H1 (cell line): ENCODE data around the gene SLC47A2. TPM values are rescaled to one million over a fixed set of nuclear protein-coding genes. Genes with fewer than 3 reads are reported as not detected.

Source experiments
- CBX5 ChIP-seq: fragments of 300-800, 300-1000 bp; sonication (generic); IDR thresholded peaks from 2 replicates; pipeline ENCODE4 v1.7.1; 2016; ENCODE audit warnings: antibody characterized with exemption, low read length, low read depth
- CHD1 ChIP-seq: IDR thresholded peaks from 2 replicates; pipeline ENCODE4 v1.6.1; 2012; ENCODE audit warnings: low read depth, low read length, improper control_type of control experiment
- CHD7 ChIP-seq: fragments of 300-600 bp; sonication (generic); IDR thresholded peaks from 2 replicates; pipeline ENCODE4 v1.7.1; 2012; ENCODE audit warnings: low read length, moderate library complexity, mild to moderate bottlenecking, inconsistent platforms; ENCODE audit not compliant: insufficient replicate concordance
- JUN ChIP-seq: IDR thresholded peaks from 2 replicates; pipeline ENCODE4 v1.6.1; 2011; ENCODE audit warnings: low read depth, mild to moderate bottlenecking, improper control_type of control experiment, low read length
- JUND ChIP-seq: IDR thresholded peaks from 2 replicates; pipeline ENCODE4 v1.6.1; 2011; ENCODE audit warnings: mild to moderate bottlenecking, improper control_type of control experiment, low read length
- MAFK ChIP-seq: IDR thresholded peaks from 2 replicates; pipeline ENCODE4 v1.6.1; 2012; ENCODE audit warnings: low read depth, mild to moderate bottlenecking, improper control_type of control experiment, low read length
- NRF1 ChIP-seq: IDR thresholded peaks from 2 replicates; pipeline ENCODE4 v1.6.1; 2011; ENCODE audit warnings: mild to moderate bottlenecking, low read depth, low read length, improper control_type of control experiment
- RFX5 ChIP-seq: IDR thresholded peaks from 2 replicates; pipeline ENCODE4 v1.6.1; 2011; ENCODE audit warnings: low read depth, low read length, improper control_type of control experiment, borderline replicate concordance
- RXRA ChIP-seq: IDR thresholded peaks from 2 replicates; pipeline ENCODE4 v1.6.1; 2011; ENCODE audit warnings: low read depth, mild to moderate bottlenecking, low read length, moderate library complexity; ENCODE audit not compliant: insufficient read depth
- USF2 ChIP-seq: IDR thresholded peaks from 2 replicates; pipeline ENCODE4 v1.6.1; 2011; ENCODE audit warnings: low read length, improper control_type of control experiment
- polyA plus RNA-seq, 7 experiments: library from polyadenylated mRNA; depleted of rRNA in 3 of 7; stranded (reverse) in 5 of 7; unstranded in 2 of 7; fragments of >200 nt in 5 of 7; fragments of 200-250 nt in 2 of 7; gene quantifications; 1 replicate in 5 of 7; 2 replicates in 1 of 7; 4 replicates in 1 of 7; pipeline versions ENCODE4 v1.2.1 to v1.2.3, GENCODE V29; 2011 to 2013; ENCODE audit warnings: missing spikeins in 2 of 7, mixed read lengths in 2 of 7
- total RNA-seq: library from RNA; stranded (reverse); fragmentation: NEBNext Ultra II Directional; extraction: Animal tissue kit (Norgen Biotek cat#: 25700); gene quantifications from 2 replicates; pipeline ENCODE4 v1.2.1, GENCODE V29; 2021

SLC47A2 gene
- total and polyA plus RNA-seq, 2 of the 8 experiments (the other 6 are each of a cell fraction or from before 2014, with no cell fraction given) = not detected

DNA sequence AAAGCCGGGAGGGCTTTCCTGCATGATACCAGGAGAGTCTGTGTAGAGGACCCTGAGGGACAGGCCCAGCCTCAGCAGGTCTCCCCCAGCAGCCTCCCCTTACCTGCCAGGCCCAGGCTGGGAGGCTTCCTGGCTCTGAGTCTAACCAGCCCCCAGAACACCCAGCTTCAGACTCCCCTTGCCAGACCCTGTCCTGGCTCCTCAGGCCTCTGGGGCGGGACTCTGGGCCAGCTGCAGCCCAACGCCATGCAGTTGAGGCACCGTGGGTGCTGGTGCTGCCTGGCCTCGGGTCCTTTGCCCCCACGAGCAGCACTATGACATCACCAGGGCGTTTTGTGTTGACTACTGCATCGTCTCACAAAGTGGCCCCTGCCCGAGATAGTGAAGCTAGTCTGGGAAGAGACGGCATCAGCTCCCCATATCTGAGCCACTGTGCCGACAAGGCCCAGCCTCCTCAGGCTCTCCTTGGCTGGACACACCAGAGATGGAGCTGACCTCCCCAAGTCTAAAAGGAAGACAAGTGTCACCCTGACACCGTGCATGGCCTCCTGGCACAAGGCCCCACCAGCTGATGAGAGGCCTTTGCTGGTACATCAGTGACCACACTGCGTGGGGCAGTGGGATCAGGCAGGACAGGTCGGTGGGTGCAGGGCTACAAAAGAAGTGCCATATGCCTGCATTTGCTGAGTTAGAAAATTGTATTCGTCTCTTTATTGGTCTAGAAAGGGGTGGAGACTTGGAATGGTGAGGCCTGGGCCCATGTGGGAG, 21.1 kb upstream of the SLC47A2 start (continued):
- no peak for TF ChIP-seq USF2
- no peak for TF ChIP-seq MAFK
- TF ChIP-seq NRF1 = no peak
- TF ChIP-seq JUND = no peak
- TF ChIP-seq RFX5 = no peak
- TF ChIP-seq CHD7 = no peak
- no peak for TF ChIP-seq JUN
- TF ChIP-seq RXRA = no peak
- no peak for TF ChIP-seq CHD1
- no peak for TF ChIP-seq CBX5
